SH-SY5Y (cell line): ENCODE data around the gene EFNB1.

Experiments used
- GATA2 ChIP-seq: IDR thresholded peaks from 2 replicates; pipeline ENCODE4 v1.6.1; 2011; ENCODE audit warnings: mild to moderate bottlenecking, low read depth, low read length
- GATA3 ChIP-seq: IDR thresholded peaks from 2 replicates; pipeline ENCODE4 v1.6.1; 2011; ENCODE audit warnings: low read depth, mild to moderate bottlenecking, low read length, moderate library complexity

- TF ChIP-seq GATA2 (no peak), GATA3 (no peak)
Measured at GRCh38 chrX:68839771-68840170, 10.9 kb downstream of the EFNB1 start.
